T-cell (primary cell): ENCODE results near the gene TLX1. TPM values are rescaled to one million over a fixed set of nuclear protein-coding genes. Genes with fewer than 3 reads are reported as not detected.

ENCODE experiments used
- ATAC-seq, 4 experiments: fragments of 200-7000 bp in 3 of 4; fragments of 150-1000 bp in 1 of 4; cut with Tn5 transposase; replicated peaks in 1 of 4; 1 replicate in 3 of 4; 2 replicates in 1 of 4; pipeline ENCODE4 v1.10.0; 2021; ENCODE audit warnings: moderate library complexity in 3 of 4, mild to moderate bottlenecking in 2 of 4, moderate number of reproducible peaks in 1 of 4
- CTCF ChIA-PET, 2 donors: fragments of 300-600 bp; sonication (Branson Sonifier 250); formaldehyde crosslinking; loops; one replicate each; lab custom pipeline; 2022; ENCODE audit warnings: antibody characterized with exemption in 2 of 2; lab: Charles Lee
- POLR2A ChIA-PET, 2 donors: fragments of 300-600 bp; sonication (Branson Sonifier 250); formaldehyde crosslinking; loops; one replicate each; lab custom pipeline; 2022; ENCODE audit warnings: antibody characterized with exemption in 2 of 2; lab: Charles Lee
- DNase-seq, 35 experiments: peaks; one replicate each; pipeline versions ENCODE4 v3.0.0 to v3.0.0-alpha.2; 2013 to 2023
- H3K27ac ChIP-seq: one replicate; pipeline ENCODE4 v1.5.1; 2013; ENCODE audit warnings: low read length
- H3K27me3 ChIP-seq, 2 experiments: replicated peaks in 1 of 2; 1 replicate in 1 of 2; 2 replicates in 1 of 2; pipeline versions ENCODE4 v1.6.1 to v1.7.0; 2013; ENCODE audit warnings: low read length in 1 of 2, mixed read lengths in 1 of 2; ENCODE audit not compliant: control insufficient read depth in 2 of 2, insufficient read depth in 2 of 2; ENCODE audit errors: extremely low read depth in 1 of 2
- H3K36me3 ChIP-seq, 2 donors: 1 replicate in 1 of 2; 2 replicates in 1 of 2; pipeline versions ENCODE4 v1.6.1 to v1.7.0; 2013; ENCODE audit warnings: low read length in 1 of 2; ENCODE audit not compliant: control insufficient read depth in 2 of 2, insufficient read depth in 1 of 2; ENCODE audit errors: extremely low read depth in 1 of 2
- H3K4me1 ChIP-seq, 2 experiments: 1 replicate in 1 of 2; 2 replicates in 1 of 2; pipeline versions ENCODE4 v1.6.1 to v1.7.0; 2013; ENCODE audit warnings: low read length in 2 of 2, mixed read lengths in 1 of 2; ENCODE audit not compliant: insufficient read depth in 2 of 2, control insufficient read depth in 1 of 2; ENCODE audit errors: extremely low read depth in 1 of 2
- H3K4me3 ChIP-seq, 2 donors: 1 replicate in 1 of 2; 2 replicates in 1 of 2; pipeline versions ENCODE4 v1.5.1 to v1.7.0; 2013; ENCODE audit warnings: mild to moderate bottlenecking in 2 of 2, low read length in 1 of 2, moderate library complexity in 1 of 2; ENCODE audit not compliant: control insufficient read depth in 1 of 2; ENCODE audit errors: extremely low read depth in 1 of 2
- H3K9me3 ChIP-seq: 2 replicates; pipeline ENCODE4 v1.7.0; 2013
- H3K27ac Mint-ChIP-seq, 2 donors: one replicate each; pipeline ENCODE4 v1.8.0; 2020 to 2021; ENCODE audit warnings: mild to moderate bottlenecking in 2 of 2, mixed read lengths in 2 of 2
- H3K27me3 Mint-ChIP-seq, 2 donors: one replicate each; pipeline ENCODE4 v1.8.0; 2021 to 2022; ENCODE audit warnings: mixed read lengths in 2 of 2
- H3K36me3 Mint-ChIP-seq: one replicate; pipeline ENCODE4 v1.8.0; 2021; ENCODE audit warnings: mixed read lengths
- H3K4me1 Mint-ChIP-seq, 3 donors: one replicate each; pipeline ENCODE4 v1.8.0; 2020 to 2022; ENCODE audit warnings: mixed read lengths in 3 of 3, mild to moderate bottlenecking in 1 of 3
- H3K4me3 Mint-ChIP-seq, 3 donors: one replicate each; pipeline ENCODE4 v1.8.0; 2020 to 2022; ENCODE audit warnings: mild to moderate bottlenecking in 3 of 3, mixed read lengths in 3 of 3, moderate library complexity in 3 of 3
- H3K9me3 Mint-ChIP-seq, 3 donors: one replicate each; pipeline ENCODE4 v1.8.0; 2020 to 2022; ENCODE audit warnings: mixed read lengths in 3 of 3
- WGBS: methylation state at CpG from one replicate; pipeline ENCODE4 v1.1.5; 2013; ENCODE audit warnings: missing lambda C conversion rate; ENCODE audit not compliant: insufficient coverage; 5-methylcytosine and 5-hydroxymethylcytosine counted together
- total RNA-seq, 35 experiments: library from RNA in 6 of 35; stranded (reverse) in 6 of 35; fragments of 120-200 nt in 1 of 35; gene quantifications; one replicate each; pipeline versions ENCODE4 v1.2.1 to v1.2.4 and lab custom pipeline; 2013 to 2026

TLX1 gene
- total RNA-seq, 5 donors from 2014 or later (not counting 1 experiment from before 2014, with no cell fraction given): not detected

GRCh38 chr10:101130141-101130540 lies 959 bp upstream of the TLX1 start:
- H3K4me1 ChIP-seq: peaks cover 2 to 35% of the 10 kb centered on the region in 2 experiments
- H3K36me3 ChIP-seq: no peaks in the 10 kb centered on the region
- Mint-ChIP-seq H3K27me3 (peaks cover 60 to 88% of the 10 kb centered on the region in 2 donors), H3K36me3 (no peaks in the 10 kb centered on the region), H3K4me1 (peaks cover 26 to 31% (median 30%) of the 10 kb centered on the region in 3 donors), H3K9me3 (no peaks in the 10 kb centered on the region), H3K27ac (no peak overlapping the region), H3K4me3 (no peak overlapping the region)
- DNase-seq (no peak), ATAC-seq (no peak)
- POLR2A ChIA-PET: no interaction called here
- peaks cover 40 to 72% of the 10 kb centered on the region in 2 experiments for H3K27me3 ChIP-seq
- CTCF ChIA-PET: no interaction called here
- WGBS: 0% methylated on average over 1 of the region's 5 CpGs
- no peak overlapping the region for H3K27ac ChIP-seq
- H3K4me3 ChIP-seq: no peak overlapping the region
- H3K9me3 ChIP-seq: no peaks in the 10 kb centered on the region

- ChIA-PET CTCF (interaction anchor here (0.7 to 1.1 kb wide), 3 partner anchors 10 to 82 kb away, joined by 3 to 5 read pairs (median 4); no protein-coding TSS in a partner anchor), POLR2A (no interaction called here)
- H3K27ac ChIP-seq: no peak overlapping the region
- Mint-ChIP-seq H3K27me3 (peaks cover 66 to 89% of the 10 kb centered on the region in 2 donors), H3K9me3 (no peaks in the 10 kb centered on the region), H3K36me3 (no peaks in the 10 kb centered on the region), H3K4me3 (peak overlapping the region; percentile 50 to 64 (median 61)), H3K27ac (no peak overlapping the region), H3K4me1 (peaks cover 39 to 41% (median 39%) of the 10 kb centered on the region in 3 donors)
- no peak overlapping the region for H3K4me3 ChIP-seq
- DNase-seq (no peak), ATAC-seq (peak in 2 of 4 experiments; percentile 15 to 18)
- peaks cover 34 to 74% of the 10 kb centered on the region in 2 experiments for H3K27me3 ChIP-seq
- 5% methylated on average over 35 of the region's 39 CpGs for WGBS
- H3K36me3 ChIP-seq: no peaks in the 10 kb centered on the region
- H3K4me1 ChIP-seq: peaks cover 2 to 41% of the 10 kb centered on the region in 2 experiments
- H3K9me3 ChIP-seq: no peaks in the 10 kb centered on the region
Observed at GRCh38 chr10:101131962-101132635, 999 bp downstream of the TLX1 start.

- Mint-ChIP-seq H3K27me3 (peaks cover 68 to 91% of the 10 kb centered on the region in 2 donors), H3K4me3 (peak overlapping the region; percentile 50 to 64 (median 61)), H3K36me3 (no peaks in the 10 kb centered on the region), H3K27ac (peak overlapping the region in 1 of 2 donors; percentile 66), H3K9me3 (no peaks in the 10 kb centered on the region), H3K4me1 (peaks cover 39 to 45% (median 41%) of the 10 kb centered on the region in 3 donors)
- ChIA-PET POLR2A (interaction anchor here in 1 of 2 donors (0.7 kb wide), 1 partner anchor 19 kb away, joined by 4 read pairs; no protein-coding TSS in a partner anchor), CTCF (interaction anchor here (1.0 to 1.1 kb wide), 2 partner anchors 9 to 41 kb away, joined by 4 to 5 read pairs; no protein-coding TSS in a partner anchor)
- no peak for DNase-seq
- no peak overlapping the region for H3K27ac ChIP-seq
- H3K4me3 ChIP-seq: no peak overlapping the region
- H3K27me3 ChIP-seq: peaks cover 32 to 77% of the 10 kb centered on the region in 2 experiments
- 21% methylated on average over 23 of the region's 24 CpGs for WGBS
- H3K36me3 ChIP-seq: no peaks in the 10 kb centered on the region
- H3K9me3 ChIP-seq: no peaks in the 10 kb centered on the region
- no peak for ATAC-seq
- H3K4me1 ChIP-seq: peaks cover 2 to 41% of the 10 kb centered on the region in 2 experiments
Observed at GRCh38 chr10:101132636-101133473, 1.8 kb downstream of the TLX1 start.

GRCh38 chr10:101133489-101134298 lies 2.6 kb downstream of the TLX1 start:
- Mint-ChIP-seq H3K9me3 (no peaks in the 10 kb centered on the region), H3K27me3 (peaks cover 70 to 92% of the 10 kb centered on the region in 2 donors), H3K4me1 (peaks cover 44 to 52% (median 47%) of the 10 kb centered on the region in 3 donors), H3K36me3 (no peaks in the 10 kb centered on the region), H3K27ac (no peak overlapping the region), H3K4me3 (peak overlapping the region in 2 of 3 donors; percentile 0 to 61)
- CTCF ChIA-PET: no interaction called here
- 18% methylated on average over 42 of the region's 54 CpGs for WGBS
- peaks cover 27 to 82% of the 10 kb centered on the region in 2 experiments for H3K27me3 ChIP-seq
- peaks cover 2 to 41% of the 10 kb centered on the region in 2 experiments for H3K4me1 ChIP-seq
- H3K36me3 ChIP-seq: no peaks in the 10 kb centered on the region
- POLR2A ChIA-PET: interaction anchor here in 1 of 2 donors (0.7 kb wide), 1 partner anchor 18 kb away, joined by 4 read pairs; no protein-coding TSS in a partner anchor
- no peak overlapping the region for H3K27ac ChIP-seq
- no peak for DNase-seq
- no peak for ATAC-seq
- H3K4me3 ChIP-seq: no peak overlapping the region
- H3K9me3 ChIP-seq: no peaks in the 10 kb centered on the region

GRCh38 chr10:101134299-101135127 lies 3.4 kb downstream of the TLX1 start:
- H3K4me1 Mint-ChIP-seq: peaks cover 49 to 60% (median 54%) of the 10 kb centered on the region in 3 donors
- 6% methylated on average over 45 of the region's 60 CpGs for WGBS
- no peak for ATAC-seq
- no peaks in the 10 kb centered on the region for H3K36me3 ChIP-seq
- no peak overlapping the region for H3K27ac Mint-ChIP-seq
- POLR2A ChIA-PET: no interaction called here
- H3K4me1 ChIP-seq: peaks cover 2 to 45% of the 10 kb centered on the region in 2 experiments
- no peaks in the 10 kb centered on the region for H3K9me3 ChIP-seq
- H3K36me3 Mint-ChIP-seq: no peaks in the 10 kb centered on the region
- H3K27ac ChIP-seq: no peak overlapping the region
- no peaks in the 10 kb centered on the region for H3K9me3 Mint-ChIP-seq
- H3K4me3 ChIP-seq: peak overlapping the region in 1 of 2 donors; percentile 25
- no peak for DNase-seq
- H3K4me3 Mint-ChIP-seq: peak overlapping the region; percentile 21 to 61 (median 44)
- H3K27me3 Mint-ChIP-seq: peaks cover 71 to 92% of the 10 kb centered on the region in 2 donors
- CTCF ChIA-PET: no interaction called here
- peaks cover 24 to 90% of the 10 kb centered on the region in 2 experiments for H3K27me3 ChIP-seq
